Activated T-helper 1 cell treated with anti-CD3 and anti-CD28 coated beads, Interleukin-12 subunit alpha, Interleukin-12 subunit beta, Interleukin-2, Interleukin-4 antibody, amounts not matched to agents 30 ng/mL and 10 ng/mL and 1 ng/mL, durations not matched to agents 14 hours and 24 hours and 36 hours (primary cell): Measurements from ENCODE around the gene ONECUT3. TPM values are rescaled to one million over a fixed set of nuclear protein-coding genes. Genes with fewer than 3 reads are reported as not detected.
A peak's percentile ranks its signal among the peaks of the same experiment; 100 is the strongest.

ENCODE experiments used
- DNase-seq: peaks from one replicate; pipeline ENCODE4 v3.0.0; 2021; ENCODE audit warnings: low spot score
- H3K27ac Mint-ChIP-seq: one replicate; pipeline ENCODE4 v1.8.0; 2021; ENCODE audit warnings: mild to moderate bottlenecking, mixed read lengths
- H3K27me3 Mint-ChIP-seq: one replicate; pipeline ENCODE4 v1.8.0; 2022; ENCODE audit warnings: mild to moderate bottlenecking, moderate library complexity, mixed read lengths; ENCODE audit not compliant: insufficient read depth
- H3K36me3 Mint-ChIP-seq: one replicate; pipeline ENCODE4 v1.8.0; 2021; ENCODE audit warnings: low read depth, mixed read lengths
- H3K4me1 Mint-ChIP-seq: one replicate; pipeline ENCODE4 v1.8.0; 2021; ENCODE audit warnings: low read depth, mixed read lengths
- H3K4me3 Mint-ChIP-seq: one replicate; pipeline ENCODE4 v1.8.0; 2021; ENCODE audit warnings: mild to moderate bottlenecking, moderate library complexity, mixed read lengths
- H3K9me3 Mint-ChIP-seq: one replicate; pipeline ENCODE4 v1.8.0; 2021; ENCODE audit warnings: mixed read lengths
- intact Hi-C: fragments of 100-400 bp; cut with micrococcal nuclease; formaldehyde crosslinking; loops from one replicate; pipeline ENCODE4 v1.15.1; 2024
- total RNA-seq: library from RNA; stranded (reverse); gene quantifications from 2 replicates; pipeline ENCODE4 v1.2.3, GENCODE V29; 2022

ONECUT3 gene
- total RNA-seq, 1 donor from 2014 or later, result not detected

DNA sequence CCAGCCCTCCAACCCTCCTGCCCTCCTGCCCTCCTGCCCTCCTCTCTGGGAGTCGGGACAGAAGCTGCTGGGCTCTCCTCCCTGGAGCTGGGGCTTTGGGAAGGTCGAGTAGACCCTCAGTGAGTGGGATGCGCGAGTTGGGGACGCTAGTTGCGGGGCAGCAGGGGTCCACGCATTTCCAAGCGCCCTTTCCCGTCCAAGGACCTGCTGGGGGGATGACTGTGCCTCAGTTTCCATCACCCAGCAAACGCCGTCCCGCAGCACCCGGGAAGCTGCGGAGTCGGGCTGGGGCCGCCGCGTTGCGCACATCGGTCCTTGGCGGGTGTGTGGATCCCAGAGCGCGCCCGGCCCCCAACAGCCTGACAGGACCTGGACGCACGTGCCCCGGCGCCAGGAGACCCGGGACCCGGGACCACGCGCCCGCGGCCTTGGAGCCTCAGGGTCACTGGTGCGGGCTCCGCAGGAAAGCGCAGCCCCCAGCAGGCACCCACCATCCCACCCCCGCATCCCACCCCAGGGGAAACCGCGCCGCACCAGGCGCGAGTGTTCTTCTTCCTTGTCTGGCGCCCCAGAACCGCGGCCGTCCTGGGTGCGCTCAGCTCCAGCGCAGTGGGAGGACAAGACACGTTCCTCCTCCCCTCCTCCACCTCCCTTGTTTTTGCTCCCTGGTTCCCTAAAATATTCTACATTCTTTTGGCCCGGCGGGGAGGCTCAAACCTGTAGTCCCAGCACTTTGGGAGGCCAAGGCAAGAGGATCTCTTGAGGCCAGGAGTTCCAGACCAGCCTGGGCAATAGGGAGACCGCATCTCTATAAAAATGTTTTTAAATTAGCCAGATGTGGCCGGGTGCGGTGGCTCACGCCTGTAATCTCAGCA, 9.2 kb downstream of the ONECUT3 start:
- Mint-ChIP-seq H3K9me3 (no peaks in the 10 kb centered on the region), H3K4me1 (no peaks in the 10 kb centered on the region), H3K4me3 (no peak overlapping the region), H3K36me3 (no peaks in the 10 kb centered on the region), H3K27ac (no peak overlapping the region), H3K27me3 (peaks cover 74% of the 10 kb centered on the region)
- no peak for DNase-seq
- intact Hi-C loops, result loop anchor here (5.0 kb wide), 1 partner anchor 295 kb away; no protein-coding TSS in a partner anchor

DNA sequence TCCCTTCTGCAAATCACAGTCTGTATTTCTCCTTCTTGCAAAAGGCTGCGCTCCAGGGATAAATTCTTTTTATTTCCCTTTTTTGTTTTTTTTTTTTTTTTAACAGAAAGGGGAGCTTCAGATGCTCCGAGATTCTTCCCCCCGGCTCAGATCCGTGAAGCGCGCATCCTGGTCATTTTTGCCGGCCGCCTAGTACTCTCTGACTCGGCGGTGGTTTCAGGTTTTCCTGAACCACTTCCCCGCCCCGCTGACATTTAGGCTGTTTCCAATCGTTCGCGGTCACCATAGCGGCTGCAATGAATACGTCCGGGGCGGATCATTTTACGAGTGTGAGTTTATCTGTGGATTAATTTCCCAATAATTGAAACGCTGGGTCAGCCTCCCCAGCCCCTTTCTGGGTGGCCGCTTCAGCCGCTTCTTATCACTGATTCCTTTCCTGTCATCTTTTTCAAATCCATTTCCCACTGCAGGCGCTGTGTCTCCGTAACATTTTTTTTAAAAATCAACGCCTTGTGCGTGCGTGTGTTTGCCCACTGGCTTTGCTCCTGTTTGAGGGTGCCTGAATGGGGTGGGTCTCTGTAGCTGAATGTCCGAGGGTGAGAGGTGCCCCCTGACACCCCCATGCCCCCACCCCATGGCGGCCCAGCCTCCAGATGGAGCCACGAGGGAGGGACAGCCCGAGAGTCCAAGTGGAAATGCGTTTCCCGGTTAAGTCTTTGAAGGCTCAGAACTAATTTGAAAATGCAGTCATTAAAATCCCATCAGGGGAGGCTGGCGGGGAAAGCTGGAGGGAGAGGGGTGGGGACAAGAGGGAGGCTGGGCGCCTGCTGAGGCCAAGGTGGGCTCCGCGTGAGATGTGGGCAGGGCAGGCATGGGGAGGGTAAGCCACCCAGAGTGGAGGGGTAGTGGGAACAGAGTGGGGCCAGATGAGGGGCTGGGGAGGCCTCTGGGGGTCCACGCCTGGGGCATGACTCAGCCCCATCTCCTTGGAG, 10.6 kb downstream of the ONECUT3 start:
- H3K27me3 Mint-ChIP-seq, result peaks cover 76% of the 10 kb centered on the region
- no peaks in the 10 kb centered on the region for H3K9me3 Mint-ChIP-seq
- no peaks in the 10 kb centered on the region for H3K36me3 Mint-ChIP-seq
- DNase-seq, result no peak
- H3K4me1 Mint-ChIP-seq, result no peaks in the 10 kb centered on the region
- H3K27ac Mint-ChIP-seq, result peak overlapping the region; percentile 29
- H3K4me3 Mint-ChIP-seq, result no peak overlapping the region
- intact Hi-C loops, result loop anchor here (5.0 kb wide), 1 partner anchor 297 kb away; no protein-coding TSS in a partner anchor

DNA sequence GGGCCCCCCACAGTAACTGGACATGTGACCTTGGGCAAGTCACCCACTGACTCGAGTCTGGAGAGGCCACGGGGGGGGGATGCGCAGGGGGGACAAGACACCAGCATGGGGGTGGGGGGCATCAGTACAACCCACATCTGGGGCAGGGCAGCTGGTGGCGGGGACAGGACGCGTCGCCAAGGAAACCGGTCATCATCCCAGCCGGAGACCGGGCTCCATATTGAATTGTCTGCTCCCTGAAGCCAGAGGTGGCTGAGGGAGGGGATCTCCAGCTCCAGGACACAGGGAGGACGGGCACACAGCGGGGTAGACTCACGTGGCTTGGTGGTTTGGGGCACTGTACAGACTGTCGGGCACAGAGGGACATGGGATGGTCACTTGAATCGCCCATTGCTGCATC, 11.4 kb downstream of the ONECUT3 start:
- no peak for DNase-seq
- no peaks in the 10 kb centered on the region for H3K36me3 Mint-ChIP-seq
- no peaks in the 10 kb centered on the region for H3K9me3 Mint-ChIP-seq
- intact Hi-C loops, result loop anchor here (5.0 kb wide), 3 partner anchors 92 to 317 kb away; no protein-coding TSS in a partner anchor
- no peak overlapping the region for H3K27ac Mint-ChIP-seq
- no peak overlapping the region for H3K4me3 Mint-ChIP-seq
- no peaks in the 10 kb centered on the region for H3K4me1 Mint-ChIP-seq
- H3K27me3 Mint-ChIP-seq, result peaks cover 70% of the 10 kb centered on the region

DNA sequence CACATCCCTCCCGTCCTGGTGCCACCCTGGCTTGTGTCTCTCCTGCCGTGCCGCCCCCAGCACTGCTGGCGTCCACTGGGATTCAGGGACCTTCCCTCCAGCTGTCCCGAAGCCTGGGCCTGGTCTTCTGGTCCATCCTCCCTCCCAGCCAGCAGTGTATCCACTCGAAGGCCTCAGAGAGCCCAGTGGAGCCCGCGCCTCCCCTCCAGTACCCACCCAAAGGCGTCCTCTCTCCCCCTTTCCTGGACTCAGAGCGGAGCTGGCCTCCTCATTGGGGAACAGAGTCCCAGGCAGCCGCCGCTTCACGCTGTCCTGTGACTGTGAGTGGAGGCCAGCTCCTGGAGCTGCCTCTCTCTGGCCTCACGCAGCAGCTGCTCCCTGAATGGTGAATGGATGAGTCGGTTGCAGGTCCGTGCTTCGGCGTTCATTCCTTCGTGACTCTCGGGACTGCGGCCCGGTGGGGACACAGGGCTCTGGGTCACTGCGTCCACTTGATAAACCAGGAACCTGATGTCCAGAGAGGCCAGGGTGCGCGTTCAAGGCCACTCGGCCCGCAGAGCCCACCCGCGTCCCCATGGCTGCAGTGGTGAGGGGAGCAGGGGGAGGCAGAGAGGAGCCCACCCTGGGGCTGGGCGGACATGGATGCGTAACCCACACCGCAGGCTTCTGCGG, 12.1 kb downstream of the ONECUT3 start:
- DNase-seq, result no peak
- H3K4me3 Mint-ChIP-seq, result no peak overlapping the region
- H3K9me3 Mint-ChIP-seq, result peaks cover 2% of the 10 kb centered on the region
- intact Hi-C loops, result loop anchor here (5.0 kb wide), 2 partner anchors 93 to 318 kb away; no protein-coding TSS in a partner anchor
- H3K27ac Mint-ChIP-seq, result no peak overlapping the region
- H3K4me1 Mint-ChIP-seq, result no peaks in the 10 kb centered on the region
- no peaks in the 10 kb centered on the region for H3K36me3 Mint-ChIP-seq
- H3K27me3 Mint-ChIP-seq, result peaks cover 70% of the 10 kb centered on the region

DNA sequence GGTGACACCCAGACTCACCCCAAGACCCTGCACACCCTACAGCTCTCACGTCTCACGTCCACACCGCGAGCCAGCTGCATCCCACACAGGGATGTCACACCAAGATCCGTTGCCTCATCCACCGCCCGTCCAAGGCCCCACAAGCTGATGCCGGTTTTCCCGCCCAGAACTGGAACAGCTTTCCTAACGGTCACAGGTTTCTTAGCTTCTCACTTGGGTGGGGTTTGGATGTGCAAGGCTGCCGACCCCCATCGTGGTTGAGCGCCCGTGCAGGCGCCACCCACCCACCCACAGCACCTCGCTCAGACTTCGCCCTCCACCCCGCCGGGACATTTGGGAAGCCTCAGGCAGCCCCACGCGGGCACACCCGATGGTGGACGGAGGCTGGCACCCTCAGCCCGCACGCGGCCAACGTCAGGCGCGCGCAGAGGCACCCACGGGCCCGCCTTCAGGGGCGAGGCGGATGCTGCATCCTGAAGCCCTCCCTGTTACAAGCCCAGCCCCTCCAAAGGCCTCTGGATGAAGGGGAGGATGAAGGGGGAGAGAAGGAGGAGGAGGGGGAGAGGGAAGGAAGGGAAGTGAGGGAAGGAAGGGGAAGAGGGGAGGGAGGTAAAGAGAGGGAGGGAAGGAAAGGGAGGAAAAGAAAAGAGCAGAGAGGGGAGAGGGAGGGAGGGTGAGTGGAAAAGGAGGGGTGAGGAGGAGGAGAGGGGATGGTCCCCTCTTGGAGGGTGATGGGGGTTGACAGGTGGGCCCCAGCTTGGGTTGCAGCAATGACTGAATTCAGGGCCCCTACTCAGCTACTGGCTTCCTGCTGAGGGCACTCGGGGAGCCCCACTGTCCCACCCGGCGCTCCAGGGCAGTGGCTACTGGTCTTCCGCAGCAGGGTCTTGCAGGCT, 12.8 kb downstream of the ONECUT3 start:
- no peak for DNase-seq
- no peak overlapping the region for H3K27ac Mint-ChIP-seq
- peaks cover 2% of the 10 kb centered on the region for H3K36me3 Mint-ChIP-seq
- H3K4me3 Mint-ChIP-seq, result no peak overlapping the region
- peaks cover 69% of the 10 kb centered on the region for H3K27me3 Mint-ChIP-seq
- intact Hi-C loops, result loop anchor here (5.0 kb wide), 2 partner anchors 94 to 319 kb away; no protein-coding TSS in a partner anchor
- peaks cover 10% of the 10 kb centered on the region for H3K9me3 Mint-ChIP-seq
- H3K4me1 Mint-ChIP-seq, result no peaks in the 10 kb centered on the region

DNA sequence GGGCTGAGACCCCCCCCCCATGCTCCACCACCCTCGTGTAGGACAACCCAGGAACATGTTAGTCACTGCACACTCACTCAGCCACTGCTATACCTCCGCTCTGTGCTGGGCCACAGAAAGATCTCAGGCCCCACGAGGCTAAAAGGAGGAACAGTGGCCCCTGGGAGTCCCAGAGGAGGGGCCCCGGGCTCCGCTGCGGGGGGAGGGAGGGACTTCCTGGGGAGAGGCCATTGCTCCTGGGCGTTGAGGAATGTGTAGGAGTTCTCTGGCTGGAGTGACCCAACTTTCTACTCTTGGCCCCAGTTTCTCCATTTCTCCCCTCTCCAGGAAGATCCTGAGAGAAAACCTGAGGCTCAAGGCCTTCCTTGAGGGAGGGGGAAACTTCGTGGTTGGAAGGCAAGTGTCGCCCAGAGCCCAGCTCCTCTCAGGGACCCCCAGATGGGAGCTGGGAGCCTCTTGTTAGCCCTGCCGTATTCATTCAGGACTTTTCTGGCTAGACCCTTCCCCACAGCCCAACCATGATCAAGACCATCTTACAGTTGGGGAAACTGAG, 13.6 kb downstream of the ONECUT3 start:
- H3K9me3 Mint-ChIP-seq, result peaks cover 14% of the 10 kb centered on the region
- intact Hi-C loops, result loop anchor here (1.0 to 5.0 kb wide), 3 partner anchors 95 to 320 kb away; no protein-coding TSS in a partner anchor
- H3K4me3 Mint-ChIP-seq, result no peak overlapping the region
- peaks cover 65% of the 10 kb centered on the region for H3K27me3 Mint-ChIP-seq
- DNase-seq, result no peak
- no peaks in the 10 kb centered on the region for H3K4me1 Mint-ChIP-seq
- H3K27ac Mint-ChIP-seq, result no peak overlapping the region
- H3K36me3 Mint-ChIP-seq, result peaks cover 2% of the 10 kb centered on the region

DNA sequence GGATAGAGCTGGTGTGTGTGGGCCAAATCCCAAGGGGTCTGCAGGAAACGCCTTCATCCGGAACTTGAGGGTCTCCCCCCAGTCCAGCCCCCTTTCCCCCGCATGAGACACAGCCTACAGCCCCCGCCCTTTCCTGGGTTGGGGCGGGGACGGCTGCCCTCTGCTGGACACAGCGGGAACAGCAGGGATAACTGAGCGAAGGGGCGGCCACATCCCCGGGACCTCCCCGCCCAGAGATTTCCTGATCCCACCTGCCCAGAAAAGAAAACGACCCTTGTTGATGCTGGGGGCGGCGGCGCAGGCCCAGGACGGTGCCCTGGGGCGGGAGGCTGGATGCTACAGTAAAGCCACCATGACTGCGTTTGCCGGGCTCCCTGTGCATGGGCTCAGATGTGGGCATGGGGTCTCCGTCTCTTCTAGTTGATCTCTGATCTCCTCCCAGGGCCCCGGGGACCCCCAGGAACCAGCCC, 14.2 kb downstream of the ONECUT3 start:
- Mint-ChIP-seq H3K27ac (no peak overlapping the region), H3K9me3 (peaks cover 14% of the 10 kb centered on the region), H3K4me3 (no peak overlapping the region), H3K36me3 (peaks cover 2% of the 10 kb centered on the region), H3K27me3 (peaks cover 66% of the 10 kb centered on the region), H3K4me1 (no peaks in the 10 kb centered on the region)
- DNase-seq, result peak; percentile 42
- intact Hi-C loops, result loop anchor here (1.0 to 5.0 kb wide), 3 partner anchors 95 to 320 kb away; no protein-coding TSS in a partner anchor

DNA sequence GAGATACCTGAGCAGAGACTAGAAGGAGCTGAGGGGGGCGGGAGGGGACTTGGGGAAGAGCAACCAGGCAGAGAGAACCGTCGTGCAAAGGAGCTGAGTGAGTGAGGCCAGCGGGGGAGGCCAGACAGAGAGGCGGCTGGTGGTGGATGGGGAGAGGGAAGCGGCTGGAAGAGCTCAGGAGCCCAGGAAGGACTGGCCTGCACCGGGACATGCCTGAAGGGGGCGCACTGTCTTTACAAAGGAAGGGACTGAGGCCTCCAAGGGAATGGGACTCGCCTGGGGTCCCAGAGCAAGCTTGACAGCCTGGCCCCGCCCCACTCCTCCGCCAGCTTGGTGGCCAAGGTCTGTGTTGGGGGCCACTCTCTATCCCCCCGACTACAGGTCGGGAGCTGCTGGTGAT, 14.9 kb downstream of the ONECUT3 start:
- intact Hi-C loops, result loop anchor here (5.0 kb wide), 2 partner anchors 96 to 321 kb away; no protein-coding TSS in a partner anchor
- Mint-ChIP-seq H3K4me1 (no peaks in the 10 kb centered on the region), H3K27ac (no peak overlapping the region), H3K9me3 (peaks cover 14% of the 10 kb centered on the region), H3K36me3 (peaks cover 2% of the 10 kb centered on the region), H3K4me3 (no peak overlapping the region), H3K27me3 (peaks cover 67% of the 10 kb centered on the region)
- no peak for DNase-seq

DNA sequence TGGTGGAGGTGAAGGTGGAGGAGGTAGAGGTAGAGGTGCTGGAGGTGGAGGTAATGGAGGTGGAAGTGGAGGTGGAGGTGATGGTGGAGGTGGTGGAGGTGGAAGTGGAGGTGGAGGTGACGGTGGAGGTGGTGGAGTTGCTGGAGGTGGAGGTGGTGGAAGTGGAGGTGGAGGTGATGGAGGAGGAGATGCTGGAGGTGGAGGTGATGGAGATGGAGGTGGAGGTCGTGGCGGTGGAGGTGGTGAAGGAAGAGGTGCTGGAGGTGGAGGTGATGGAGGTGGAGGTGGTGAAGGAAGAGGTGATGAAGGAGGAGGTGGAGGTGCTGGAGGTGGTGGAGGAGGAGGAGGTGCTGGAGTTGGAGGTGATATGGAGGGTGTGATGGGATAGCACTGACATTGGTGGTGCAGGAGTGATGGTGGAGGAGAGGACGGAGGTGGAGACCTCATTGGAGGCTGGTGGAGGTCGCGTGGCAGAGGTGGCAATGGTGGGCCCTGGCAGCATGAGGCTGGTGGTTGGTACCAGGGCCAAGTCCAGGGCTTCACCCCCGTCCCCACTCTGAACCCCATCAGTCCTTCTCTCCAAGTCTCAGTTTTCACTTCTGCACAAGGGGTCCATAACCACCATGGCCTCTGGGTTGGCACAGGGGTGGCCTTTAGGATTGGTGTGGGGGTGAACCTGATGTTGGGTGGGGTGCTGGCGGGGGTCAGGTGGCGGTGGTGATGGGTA, 15.8 kb downstream of the ONECUT3 start:
- Mint-ChIP-seq H3K36me3 (peaks cover 2% of the 10 kb centered on the region), H3K4me3 (no peak overlapping the region), H3K27ac (no peak overlapping the region), H3K4me1 (no peaks in the 10 kb centered on the region), H3K27me3 (peaks cover 64% of the 10 kb centered on the region), H3K9me3 (peaks cover 15% of the 10 kb centered on the region)
- no peak for DNase-seq
- intact Hi-C loops, result loop anchor here (5.0 kb wide), 2 partner anchors 97 to 322 kb away; no protein-coding TSS in a partner anchor

DNA sequence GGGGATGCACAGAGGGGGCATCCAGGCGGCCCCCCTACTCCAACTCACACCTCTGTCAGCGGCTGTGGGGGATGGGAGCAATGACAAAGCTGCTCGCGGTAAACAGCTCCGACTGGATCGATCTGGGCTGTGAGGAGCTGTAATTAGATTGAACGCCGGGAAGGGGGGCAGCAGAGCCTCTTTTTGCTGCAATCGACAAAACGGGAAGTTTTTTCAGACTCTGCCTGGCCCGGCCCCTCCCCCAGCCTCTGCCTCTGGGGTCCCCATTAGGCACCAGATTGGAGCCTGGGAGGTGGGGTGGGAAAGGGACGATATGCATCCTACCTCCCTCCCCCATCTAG, 16.3 kb downstream of the ONECUT3 start:
- peaks cover 2% of the 10 kb centered on the region for H3K36me3 Mint-ChIP-seq
- DNase-seq, result no peak
- H3K27ac Mint-ChIP-seq, result no peak overlapping the region
- H3K9me3 Mint-ChIP-seq, result peaks cover 17% of the 10 kb centered on the region
- H3K4me1 Mint-ChIP-seq, result no peaks in the 10 kb centered on the region
- no peak overlapping the region for H3K4me3 Mint-ChIP-seq
- intact Hi-C loops, result loop anchor here (5.0 kb wide), 2 partner anchors 97 to 322 kb away; no protein-coding TSS in a partner anchor
- H3K27me3 Mint-ChIP-seq, result peaks cover 63% of the 10 kb centered on the region
